K562 (cell line): Measurements from ENCODE around the gene ADNP. TPM values are rescaled to one million over a fixed set of nuclear protein-coding genes. Genes with fewer than 3 reads are reported as not detected.

ENCODE experiments used
- ADNP ChIP-seq: fragments of 200-800 bp; sonication (Bioruptor generic); IDR thresholded peaks from 2 replicates; pipeline ENCODE4 v1.6.1; 2016; ENCODE audit warnings: missing genetic modification characterization, missing compliant biosample characterization
- FIP1L1 ChIP-seq: fragments of 200-400 bp; formaldehyde crosslinking; IDR thresholded peaks from 2 replicates; pipeline ENCODE4 v1.6.1; 2018; ENCODE audit warnings: mild to moderate bottlenecking, low read depth, low read length; ENCODE audit not compliant: poor library complexity, severe bottlenecking
- MED1 ChIP-seq: sonication (generic); formaldehyde crosslinking; IDR thresholded peaks from 2 replicates; pipeline ENCODE4 v1.8.1; 2023; ENCODE audit warnings: missing genetic modification reagents, borderline replicate concordance
- RHOXF2B ChIP-seq: fragments of 250-450 bp; sonication (Bioruptor Pico); conservative IDR thresholded peaks from 2 replicates; pipeline ENCODE4 v1.5.1; 2021
- SOX6 ChIP-seq: fragments of 450-650 bp; IDR thresholded peaks from 2 replicates; pipeline ENCODE4 v1.6.1; 2014; ENCODE audit warnings: mild to moderate bottlenecking
- ZBTB40 ChIP-seq, 2 experiments: fragments of 450-650 bp in 1 of 2; sonication (generic) in 1 of 2; formaldehyde crosslinking in 1 of 2; IDR thresholded peaks; 2 replicates each; pipeline versions ENCODE4 v1.7.1 to v1.9.0; 2016 to 2022; ENCODE audit warnings: inconsistent platforms in 1 of 2, mild to moderate bottlenecking in 1 of 2, missing genetic modification reagents in 1 of 2
- ZNF253 ChIP-seq: fragments of 250-450 bp; sonication (Bioruptor Pico); conservative IDR thresholded peaks from 2 replicates; pipeline ENCODE4 v1.6.1; 2021; ENCODE audit warnings: mild to moderate bottlenecking
- ZNF354B ChIP-seq: fragments of 250-450 bp; sonication (Bioruptor Pico); IDR thresholded peaks from 2 replicates; pipeline ENCODE4 v1.4.0; 2020
- ZSCAN32 ChIP-seq: fragments of 450-650 bp; formaldehyde crosslinking; IDR thresholded peaks from 2 replicates; pipeline ENCODE4 v1.4.0; 2020; ENCODE audit warnings: mild to moderate bottlenecking, moderate library complexity
- polyA plus RNA-seq, 8 experiments: library from polyadenylated mRNA; depleted of rRNA in 4 of 8; stranded (reverse) in 5 of 8; unstranded in 3 of 8; fragments of >200 nt; fragmentation: Nextera tagmentation in 2 of 8; fragmentation: Illumina TruSeq in 1 of 8; extraction: Ambion mirVana in 2 of 8; extraction: Trizol in 1 of 8; gene quantifications; 2 replicates each; pipeline versions ENCODE4 v1.2.1 to v1.2.3, GENCODE V29; 2011 to 2014; ENCODE audit warnings: inconsistent platforms in 1 of 8, missing spikeins in 1 of 8
- total RNA-seq, 7 experiments: library from RNA; depleted of rRNA in 6 of 7; stranded (reverse); fragments of >200 nt in 6 of 7; fragmentation: Illumina TruSeq in 2 of 7; extraction: Trizol in 2 of 7; gene quantifications; 2 replicates each; pipeline versions ENCODE4 v1.2.1 to v1.2.3, GENCODE V29; 2011 to 2021; ENCODE audit warnings: low replicate concordance in 1 of 7
- TF ChIP-seq, protein P1 (sequence below): fragments of 450-650 bp; IDR thresholded peaks from 2 replicates; pipeline ENCODE4 v1.7.0; 2016; ENCODE audit warnings: borderline replicate concordance

Gene ADNP
- total and polyA plus RNA-seq, 9 of the 15 experiments (the other 6 are each of a cell fraction or from before 2014, with no cell fraction given), result 17.8 to 59.9 (median 25.3) TPM

DNA sequence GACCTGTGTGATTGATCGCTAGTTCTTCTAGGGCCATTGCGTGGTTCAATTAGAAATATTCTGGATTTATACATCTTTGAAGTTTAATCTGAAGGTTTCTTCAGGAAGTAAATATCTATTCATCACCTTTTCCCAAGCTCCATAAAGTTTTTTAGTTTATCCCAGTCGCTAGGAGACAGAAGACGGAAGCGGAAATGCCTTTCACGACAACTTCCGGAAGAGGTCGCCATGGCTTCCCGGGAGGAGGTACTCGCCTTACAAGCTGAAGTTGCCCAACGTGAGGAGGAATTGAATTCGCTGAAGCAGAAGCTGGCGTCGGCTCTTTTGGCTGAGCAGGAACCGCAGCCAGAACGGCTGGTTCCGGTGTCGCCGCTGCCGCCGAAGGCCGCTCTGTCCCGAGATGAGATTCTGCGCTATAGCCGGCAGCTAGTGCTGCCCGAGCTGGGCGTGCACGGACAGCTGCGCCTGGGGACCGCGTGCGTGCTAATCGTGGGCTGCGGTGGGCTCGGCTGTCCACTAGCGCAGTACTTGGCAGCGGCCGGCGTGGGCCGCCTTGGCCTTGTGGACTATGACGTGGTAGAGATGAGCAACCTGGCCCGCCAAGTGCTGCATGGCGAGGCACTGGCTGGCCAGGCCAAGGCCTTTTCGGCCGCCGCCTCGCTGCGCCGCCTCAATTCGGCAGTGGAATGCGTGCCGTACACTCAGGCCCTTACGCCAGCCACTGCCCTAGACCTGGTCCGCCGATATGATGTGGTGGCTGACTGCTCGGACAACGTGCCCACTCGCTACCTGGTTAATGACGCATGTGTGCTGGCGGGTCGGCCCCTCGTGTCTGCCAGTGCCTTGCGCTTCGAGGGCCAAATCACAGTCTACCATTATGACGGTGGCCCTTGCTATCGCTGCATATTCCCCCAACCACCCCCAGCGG is 27.6 kb upstream of the ADNP start, which contains the start of gene MOCS3 (continued):
- TF ChIP-seq FIP1L1 (no peak), SOX6 (no peak), ZNF354B (CRISPR knock-in tag) (no peak), ZBTB40 (IDR thresholded peaks at IDR 0.05) (peak; percentile 98), ZBTB40 (CRISPR knock-in tag; IDR thresholded peaks at IDR 0.05) (no peak), ADNP (tag) (no peak), ZSCAN32 (CRISPR knock-in tag) (no peak), ZNF253 (CRISPR knock-in tag) (no peak), RHOXF2B (CRISPR knock-in tag) (no peak), MED1 (0 out of 2 replicates have a peak, but pooled peaks have one; percentile 61)
- TF ChIP-seq, protein P1, sequence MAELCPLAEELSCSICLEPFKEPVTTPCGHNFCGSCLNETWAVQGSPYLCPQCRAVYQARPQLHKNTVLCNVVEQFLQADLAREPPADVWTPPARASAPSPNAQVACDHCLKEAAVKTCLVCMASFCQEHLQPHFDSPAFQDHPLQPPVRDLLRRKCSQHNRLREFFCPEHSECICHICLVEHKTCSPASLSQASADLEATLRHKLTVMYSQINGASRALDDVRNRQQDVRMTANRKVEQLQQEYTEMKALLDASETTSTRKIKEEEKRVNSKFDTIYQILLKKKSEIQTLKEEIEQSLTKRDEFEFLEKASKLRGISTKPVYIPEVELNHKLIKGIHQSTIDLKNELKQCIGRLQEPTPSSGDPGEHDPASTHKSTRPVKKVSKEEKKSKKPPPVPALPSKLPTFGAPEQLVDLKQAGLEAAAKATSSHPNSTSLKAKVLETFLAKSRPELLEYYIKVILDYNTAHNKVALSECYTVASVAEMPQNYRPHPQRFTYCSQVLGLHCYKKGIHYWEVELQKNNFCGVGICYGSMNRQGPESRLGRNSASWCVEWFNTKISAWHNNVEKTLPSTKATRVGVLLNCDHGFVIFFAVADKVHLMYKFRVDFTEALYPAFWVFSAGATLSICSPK, result no peak
